NCI-H1930 (cell line): ENCODE data around the gene CDR2.

ENCODE experiments used
- DNase-seq, 2 experiments: peaks; one replicate each; lab custom pipeline; 2025; lab: John Stamatoyannopoulos, UW

The CDR2 gene

DNA sequence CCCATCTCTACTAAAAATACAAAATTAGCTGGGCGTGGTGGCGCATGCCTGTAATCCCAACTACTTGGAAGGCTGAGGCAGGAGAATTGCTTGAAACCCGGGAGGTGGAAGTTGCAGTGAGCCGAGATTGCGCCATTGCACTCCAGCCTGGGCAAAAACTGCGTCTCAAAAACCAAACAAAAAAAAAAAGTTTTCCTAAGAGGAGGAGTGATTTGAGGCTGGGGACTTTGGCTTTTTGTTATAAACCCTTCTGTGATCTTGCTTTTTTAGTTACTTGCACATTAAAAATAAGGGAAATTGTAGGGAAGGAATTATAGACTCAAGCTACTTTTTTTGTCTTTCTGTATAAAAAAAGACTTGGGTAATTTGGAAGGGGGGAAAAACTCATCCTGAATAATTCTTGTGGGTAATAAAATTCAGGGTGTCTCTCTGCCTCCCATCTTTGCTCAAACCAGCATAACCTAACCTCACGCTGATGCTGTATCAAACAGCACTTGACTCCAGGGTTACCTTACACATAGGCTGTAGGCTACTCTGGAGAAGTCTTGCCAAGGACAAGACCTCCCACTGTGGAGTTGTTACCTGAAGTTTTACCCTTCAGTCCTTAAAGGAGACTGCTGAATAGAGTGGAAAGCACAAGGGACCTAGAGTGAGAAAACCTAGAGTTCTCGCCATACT is 1.7 kb upstream of the CDR2 start:
- DNase-seq, result no peak

DNA sequence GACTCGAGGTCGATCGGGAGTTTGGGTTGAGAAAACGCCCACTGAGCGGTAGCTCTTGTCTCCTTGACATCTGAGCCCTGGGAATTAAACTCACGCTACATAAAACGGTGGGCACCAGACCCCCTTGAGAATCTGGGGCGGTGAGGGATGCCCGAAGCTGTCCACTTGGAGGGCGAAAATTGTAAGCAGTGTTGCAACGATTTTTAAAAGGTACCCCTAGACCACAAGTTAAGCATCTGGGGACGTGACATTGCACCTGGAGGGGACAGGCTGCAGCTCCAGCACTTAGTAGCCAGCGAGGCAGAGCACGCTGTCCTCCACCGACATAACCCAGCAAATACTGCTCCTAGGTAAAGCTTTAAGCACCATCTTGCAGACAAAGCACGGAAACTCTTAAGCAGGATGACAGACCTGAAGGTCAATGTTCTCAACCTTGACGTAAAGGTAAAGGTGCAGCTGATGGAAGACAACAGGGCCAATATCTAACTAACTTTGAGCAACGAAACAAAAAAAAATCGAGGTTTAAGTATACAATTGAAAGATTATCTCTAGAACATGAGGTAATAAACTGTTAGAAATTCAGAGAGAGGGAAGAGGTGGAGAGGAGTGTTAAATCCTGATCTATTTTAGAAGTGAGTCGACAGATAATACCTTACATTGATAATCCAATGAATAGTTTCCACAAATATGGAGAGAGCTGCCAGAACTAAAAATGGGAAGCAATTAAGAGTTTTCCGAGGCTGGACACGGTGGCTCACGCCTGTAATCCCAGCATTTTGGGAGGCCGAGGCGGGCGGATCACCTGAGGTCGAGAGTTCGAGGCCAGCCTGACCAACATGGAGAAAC is 921 bp upstream of the CDR2 start:
- DNase-seq, result no peak

DNA sequence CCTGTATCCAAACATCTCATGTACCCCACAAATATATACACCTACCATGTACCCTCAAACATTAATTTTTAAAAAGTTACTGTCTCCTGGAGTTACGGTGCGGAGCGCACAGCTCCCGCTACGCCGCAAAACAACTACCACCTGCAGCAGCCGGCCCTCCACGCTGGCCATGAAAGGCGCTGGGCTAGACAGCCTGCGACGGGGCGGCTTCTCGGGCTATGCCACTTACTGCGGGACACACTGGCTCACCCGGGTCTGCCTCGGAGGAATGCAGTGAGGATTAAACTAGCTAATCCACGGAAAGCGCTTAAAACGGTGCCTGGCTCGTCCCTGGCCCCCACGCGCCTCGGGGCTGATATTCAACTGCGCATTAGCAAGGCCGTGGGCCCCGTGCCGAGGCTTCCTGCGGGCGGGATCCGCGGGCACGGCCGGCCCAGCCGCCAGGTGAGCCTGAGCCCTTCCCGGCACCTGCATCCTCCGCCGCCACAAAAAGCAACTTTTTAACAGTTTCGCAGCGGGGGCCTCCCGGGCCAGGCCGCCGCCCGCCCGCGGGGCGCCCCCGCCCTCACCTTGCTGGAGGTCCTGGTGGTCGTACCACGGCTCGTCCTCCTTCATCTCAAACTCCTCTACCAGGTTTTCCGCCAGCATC is 633 bp downstream of the CDR2 start:
- DNase-seq, result no peak

DNA sequence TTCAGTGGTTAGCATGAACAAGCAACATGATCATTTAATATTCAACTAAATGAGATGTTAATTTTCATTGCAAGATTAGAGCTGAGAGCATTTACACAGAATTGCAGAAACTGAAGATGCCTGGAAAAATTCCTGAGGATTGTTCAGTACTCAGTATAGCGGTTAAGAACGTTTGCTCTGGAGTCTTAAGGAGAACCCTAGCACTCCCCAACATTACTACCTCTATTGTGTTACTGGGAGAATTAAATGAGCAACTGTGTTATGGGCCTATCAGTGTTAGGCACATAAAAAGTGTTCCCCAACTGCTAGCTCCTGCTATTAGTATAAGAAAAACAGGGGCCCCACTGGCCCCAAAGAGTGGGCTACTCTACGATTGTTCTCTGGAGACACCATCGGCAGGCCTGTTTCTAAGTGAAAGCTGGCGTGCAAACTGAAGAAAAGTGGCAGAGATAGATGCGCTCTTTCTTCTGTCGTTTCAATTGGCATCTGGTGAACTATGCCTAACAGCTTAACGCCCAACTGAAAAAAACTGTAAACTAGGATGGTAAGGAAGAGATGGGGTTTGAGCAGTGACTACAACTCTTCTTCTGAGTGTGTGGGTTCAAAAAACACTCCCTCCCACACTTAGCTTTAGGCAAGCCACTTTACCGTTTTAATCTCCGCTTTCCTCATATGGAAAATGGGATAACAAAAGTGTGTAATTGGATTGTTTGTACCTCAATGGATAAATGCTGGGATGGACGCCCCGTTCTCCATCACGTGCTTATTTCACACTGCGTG is 1.3 kb downstream of the CDR2 start:
- DNase-seq, result no peak

DNA sequence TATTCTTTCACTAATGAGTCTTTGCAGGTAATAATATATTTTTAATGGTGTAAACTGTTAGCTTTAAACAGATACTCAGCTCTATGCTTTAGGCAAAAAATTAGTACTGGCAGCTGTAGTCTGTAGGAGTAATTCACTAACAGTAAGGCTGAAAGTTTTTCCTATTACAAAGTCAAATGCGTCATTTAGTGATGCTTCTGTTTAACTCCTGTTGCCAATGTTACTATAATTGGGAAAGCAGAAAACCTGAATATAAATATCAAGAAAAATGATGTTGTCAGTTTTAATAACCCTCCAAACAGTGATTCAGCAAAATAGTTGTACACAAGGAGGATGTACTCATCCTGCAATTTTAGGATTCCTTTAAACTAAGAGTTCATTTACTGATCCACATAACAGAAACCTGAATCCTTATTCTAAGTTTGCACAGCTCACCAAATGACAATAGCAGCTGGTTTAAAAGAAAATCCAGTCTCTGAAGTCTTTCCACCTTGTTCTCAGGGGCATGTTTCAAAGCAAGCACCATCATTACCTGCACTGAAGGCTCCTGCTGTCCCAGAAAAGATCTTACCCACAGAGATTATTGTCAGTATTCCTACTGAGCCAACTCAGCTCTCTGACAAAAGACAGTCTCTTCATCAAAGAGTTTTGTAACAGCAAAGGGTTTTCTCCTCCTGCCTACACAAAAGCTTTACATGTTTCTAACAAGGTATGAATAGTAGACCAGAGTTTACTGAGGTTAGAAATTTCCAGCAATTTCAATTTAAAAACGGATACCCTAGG is 4.2 kb downstream of the CDR2 start:
- DNase-seq, result no peak

DNA sequence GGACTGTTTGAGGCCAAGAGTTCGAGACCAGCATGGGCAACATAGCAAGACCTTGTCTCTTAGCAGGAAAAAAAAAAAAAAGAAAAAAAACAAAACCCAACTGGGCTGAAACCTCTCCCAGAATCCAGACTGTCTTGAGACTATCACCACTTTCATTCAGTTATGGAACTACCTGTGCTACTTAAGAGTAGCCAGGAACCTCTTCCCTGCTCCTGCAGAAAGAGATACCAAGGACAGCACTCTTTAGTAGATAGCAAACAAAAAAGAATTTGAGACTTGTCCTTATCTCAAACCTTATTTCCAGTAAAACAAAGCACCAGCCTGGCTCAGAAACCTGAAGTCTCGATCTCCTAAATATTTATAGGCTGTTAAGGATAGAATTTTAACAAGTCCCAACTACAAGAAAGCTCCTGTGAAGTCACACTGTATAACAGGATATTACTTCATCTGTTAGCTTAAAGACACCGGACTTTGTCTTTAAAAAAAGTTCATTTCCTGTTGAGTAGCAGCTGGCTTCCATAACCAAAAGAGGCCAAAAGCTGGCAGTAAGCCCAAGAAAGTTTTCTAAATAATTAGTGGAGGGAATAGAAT is 5.1 kb downstream of the CDR2 start:
- DNase-seq, result no peak

DNA sequence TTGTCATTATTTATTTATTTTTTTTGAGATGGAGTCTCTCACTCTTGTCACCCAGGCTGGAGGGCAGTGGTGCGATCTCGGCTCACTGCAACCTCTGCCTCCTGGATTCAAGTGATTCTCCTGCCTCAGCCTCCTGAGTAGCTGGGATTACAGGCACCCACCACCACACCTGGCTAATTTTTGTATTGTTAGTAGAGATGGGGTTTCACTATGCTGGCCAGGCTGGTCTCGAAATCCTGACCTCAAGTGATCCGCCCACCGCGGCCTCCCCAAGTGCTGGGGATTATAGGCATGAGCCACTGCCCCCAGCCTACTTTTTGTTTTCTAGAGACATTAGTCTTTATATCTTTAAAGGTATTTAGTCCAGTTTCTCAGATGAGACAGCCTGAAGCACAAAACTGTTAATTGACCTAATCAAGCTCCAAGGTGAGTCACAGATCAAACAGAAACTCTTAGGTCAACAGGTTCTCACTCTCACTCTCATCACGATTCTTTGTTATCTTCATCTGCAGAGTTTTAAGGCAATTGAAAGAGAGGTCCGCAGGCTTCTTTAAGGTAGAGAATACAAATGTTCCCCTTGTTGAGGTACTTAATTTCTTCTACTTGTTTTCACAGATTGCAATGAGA is 6.1 kb downstream of the CDR2 start:
- DNase-seq, result peak in 1 of 2 experiments; percentile 45

DNA sequence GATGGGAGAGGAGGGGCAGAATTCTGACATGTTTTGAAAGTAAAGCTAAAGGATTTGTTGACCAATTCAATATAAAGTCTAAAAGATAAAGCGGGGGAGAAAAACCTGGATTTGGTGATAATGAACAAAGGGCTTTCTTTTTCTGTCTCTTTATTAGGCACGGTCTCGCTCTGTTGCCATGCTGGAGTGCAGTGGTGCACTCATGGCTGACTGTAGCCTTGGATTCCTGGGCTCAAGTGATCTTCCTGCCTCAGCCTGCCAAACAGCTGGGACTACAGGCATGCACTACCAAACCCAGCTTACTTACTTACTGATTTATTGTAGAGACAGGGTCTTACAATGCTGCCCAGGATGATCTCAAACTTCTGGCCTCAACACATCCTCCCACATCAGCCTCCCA is 7.5 kb downstream of the CDR2 start:
- DNase-seq, result no peak

DNA sequence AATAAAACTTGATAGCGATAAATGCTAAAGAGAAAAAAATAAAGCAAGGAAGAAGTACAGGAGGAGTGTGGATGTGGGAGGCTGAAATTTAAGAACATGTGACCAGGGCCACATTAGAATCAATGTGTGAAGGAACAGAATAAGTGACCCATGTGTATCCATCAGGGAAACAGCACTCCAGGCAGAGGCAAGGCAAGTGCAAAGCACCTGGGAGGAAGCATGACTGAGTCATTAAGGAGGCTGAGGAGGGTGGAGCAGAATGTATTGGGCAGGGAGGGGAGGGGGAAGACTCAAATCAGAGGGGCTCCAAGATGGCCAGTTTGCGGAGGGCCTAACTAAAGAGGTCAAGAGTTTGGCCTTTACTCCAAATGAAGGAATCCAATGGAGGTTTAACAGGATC is 8.0 kb downstream of the CDR2 start:
- no peak for DNase-seq

DNA sequence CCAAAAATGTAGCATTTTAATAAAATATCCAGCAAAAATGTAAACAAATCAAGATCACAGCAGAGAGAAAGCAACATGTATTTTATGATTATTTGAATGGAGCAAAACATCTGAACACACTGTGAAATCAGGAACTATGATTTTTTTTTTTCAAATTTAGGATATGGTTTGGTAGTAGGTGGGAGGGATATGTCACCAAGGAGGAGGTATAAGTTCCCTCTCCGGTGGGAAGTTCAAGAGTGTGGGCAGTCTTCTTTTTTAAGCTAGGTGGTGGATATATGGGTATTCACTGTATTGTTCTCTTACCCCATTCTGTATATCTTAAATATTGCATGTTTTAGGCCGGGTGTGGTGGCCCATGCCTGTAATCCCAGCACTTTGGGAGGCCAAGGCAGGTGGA is 10.2 kb downstream of the CDR2 start:
- DNase-seq, result no peak

DNA sequence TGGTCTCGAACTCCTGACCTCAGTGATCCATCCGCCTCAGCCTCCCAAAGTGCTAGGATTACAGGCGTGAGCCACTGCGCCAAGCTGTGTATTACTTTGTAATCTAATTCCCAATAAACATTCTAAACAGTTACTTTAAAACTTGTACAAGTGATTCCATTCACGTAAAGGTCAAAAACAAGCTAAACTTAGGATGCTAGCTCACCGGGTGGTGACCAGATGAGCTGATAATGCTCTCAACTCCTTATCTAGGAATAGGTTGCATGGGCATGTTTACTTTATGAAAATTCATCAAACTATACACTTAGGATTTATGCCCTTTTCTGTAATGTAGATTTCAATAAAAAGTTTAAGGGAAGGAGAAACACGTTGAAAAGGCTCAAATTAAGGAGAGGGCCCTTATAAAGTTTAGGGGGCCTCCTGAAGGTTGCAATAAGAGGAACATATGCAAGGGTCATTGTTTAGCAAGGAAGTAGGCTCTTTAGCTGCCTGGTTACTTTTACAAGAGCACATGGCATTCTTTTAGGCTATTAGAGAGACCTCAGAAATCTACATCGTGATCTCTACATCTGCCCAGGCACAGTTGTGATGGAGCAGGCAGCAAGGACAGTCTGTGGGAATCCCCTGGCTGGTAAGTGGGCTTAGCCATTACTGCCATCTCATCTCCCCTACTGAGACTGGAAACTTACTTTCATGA is 13.3 kb downstream of the CDR2 start:
- no peak for DNase-seq

DNA sequence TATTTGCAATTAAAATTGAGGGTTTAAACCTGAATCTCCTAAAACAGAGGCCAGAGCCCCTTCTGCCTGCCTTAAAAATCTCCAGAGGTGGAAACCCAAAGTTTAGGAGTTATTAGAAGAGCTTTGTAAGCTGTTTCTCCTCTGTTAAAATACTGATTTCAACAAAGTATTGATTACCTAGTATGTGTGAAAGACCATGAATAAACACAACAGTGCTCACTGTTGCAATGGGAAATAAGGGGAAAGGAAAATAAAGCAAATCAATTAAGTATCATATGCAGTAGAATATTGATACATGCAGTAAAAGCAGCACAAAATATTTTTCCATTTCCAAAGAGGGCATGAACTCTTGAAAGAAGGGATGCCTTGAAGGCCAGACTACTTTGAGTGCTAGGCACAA is 14.7 kb downstream of the CDR2 start:
- no peak for DNase-seq

DNA sequence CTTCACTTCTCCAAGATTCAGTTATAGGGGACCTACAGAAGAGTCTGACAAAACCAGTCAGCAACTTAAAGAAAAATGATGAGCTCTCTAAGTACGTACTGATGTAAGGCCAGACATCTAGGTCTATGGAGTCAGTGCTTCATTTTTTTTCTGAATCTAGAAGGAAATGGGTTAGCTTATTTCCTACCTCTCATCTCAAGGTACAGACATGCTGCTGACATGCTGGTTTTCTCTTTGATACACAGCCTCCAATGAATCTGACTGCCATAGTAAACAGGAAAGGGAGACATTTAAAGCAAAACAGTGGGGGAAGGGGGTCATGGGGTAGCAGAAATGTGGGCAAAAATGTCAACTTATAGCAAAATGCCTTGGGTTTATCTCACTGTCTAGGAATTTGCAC is 16.4 kb downstream of the CDR2 start:
- DNase-seq, result no peak

DNA sequence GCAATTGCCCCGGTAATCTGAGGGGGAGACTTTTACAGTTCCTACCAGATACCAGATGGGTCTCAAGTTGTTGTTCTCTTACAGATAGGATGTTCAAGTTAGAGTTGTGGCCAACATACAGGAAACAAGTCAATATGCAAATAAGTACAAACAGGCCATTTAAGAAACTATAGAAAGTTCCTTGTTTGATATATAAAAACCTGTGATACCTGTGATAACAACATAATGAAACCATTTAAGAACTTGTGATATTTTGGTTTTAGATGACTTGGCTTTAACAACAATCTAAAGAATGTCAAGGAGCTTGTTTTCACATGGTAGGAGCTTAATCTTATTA is 16.8 kb downstream of the CDR2 start:
- DNase-seq, result no peak

DNA sequence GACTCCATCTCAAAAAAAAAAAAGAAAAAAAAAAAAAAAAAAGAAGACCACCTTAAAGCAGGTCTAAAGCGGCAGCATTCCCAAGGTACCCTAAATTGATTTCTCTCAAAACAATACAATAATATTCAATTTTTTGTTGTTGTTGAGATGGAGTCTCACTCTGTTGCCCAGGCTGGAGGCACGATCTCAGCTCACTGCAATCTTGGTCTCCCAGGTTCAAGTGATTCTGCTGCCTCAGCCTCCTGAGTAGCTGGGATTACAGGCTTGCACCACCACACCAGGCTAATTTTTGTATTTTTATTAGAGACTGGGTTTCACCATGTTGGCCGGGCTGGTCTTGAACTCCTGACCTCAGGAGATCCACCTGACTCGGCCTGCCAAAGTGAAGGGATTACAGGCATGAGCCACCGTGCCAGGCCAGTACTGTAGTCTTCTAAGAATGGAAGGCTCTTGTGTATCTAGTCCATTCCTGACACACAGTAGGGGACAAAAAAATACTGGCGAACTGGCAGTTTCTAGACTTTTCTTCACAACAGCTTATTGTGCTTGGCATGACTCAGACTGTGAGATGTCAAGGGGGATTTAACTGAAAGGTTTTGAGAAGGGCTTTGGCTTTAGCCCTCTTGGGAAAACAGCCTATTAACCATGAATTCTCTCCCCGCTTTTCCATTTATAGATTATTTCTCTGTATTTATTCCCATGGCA is 17.3 kb downstream of the CDR2 start:
- no peak for DNase-seq

DNA sequence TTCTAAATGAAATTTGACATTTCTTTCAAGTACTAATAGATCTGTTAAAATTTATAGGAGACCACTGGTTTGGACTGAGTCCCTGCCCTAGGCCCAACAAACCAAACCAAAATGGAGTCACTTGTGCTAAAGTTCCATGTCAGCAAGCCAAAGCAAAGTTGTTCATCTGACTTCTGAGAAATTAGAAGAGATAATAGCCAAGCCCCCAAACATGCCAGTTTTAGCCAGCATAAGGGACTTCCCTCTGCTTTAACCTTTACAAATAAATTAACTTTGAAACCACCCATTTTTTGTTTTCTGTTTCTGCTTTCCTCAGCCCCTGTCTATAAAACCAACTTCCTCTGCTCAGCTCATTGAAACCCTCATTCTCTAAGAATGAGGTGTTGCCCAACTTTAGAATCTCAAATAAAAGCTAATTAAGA is 18.9 kb downstream of the CDR2 start:
- no peak for DNase-seq

DNA sequence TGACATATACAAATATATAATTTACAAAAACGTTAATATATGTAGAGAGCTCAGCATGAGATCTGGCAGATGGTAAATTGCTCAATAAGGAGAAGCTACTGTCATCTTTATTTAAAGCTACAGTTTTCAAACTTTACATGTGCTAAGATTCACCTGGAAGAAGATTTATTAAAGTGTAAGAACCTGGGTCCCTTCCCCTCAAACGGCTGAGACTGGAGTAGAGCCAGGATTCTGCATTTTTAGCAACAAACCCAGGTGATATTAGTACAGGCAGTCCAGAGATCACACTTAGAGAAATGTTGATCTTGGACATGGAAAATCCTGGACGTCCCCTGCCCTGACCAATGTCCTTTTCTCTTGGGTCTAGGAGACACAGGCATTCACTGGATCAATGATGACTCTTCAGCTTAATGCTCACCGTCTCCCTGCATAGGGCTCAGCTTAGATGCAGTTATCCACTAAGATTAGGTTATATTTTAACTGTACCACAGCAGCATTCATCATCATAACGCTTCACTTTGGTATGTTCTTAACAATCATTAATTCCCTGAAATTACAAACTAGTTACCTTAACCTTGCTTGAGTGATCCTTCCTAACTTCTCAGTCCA is 20.4 kb downstream of the CDR2 start:
- no peak for DNase-seq

DNA sequence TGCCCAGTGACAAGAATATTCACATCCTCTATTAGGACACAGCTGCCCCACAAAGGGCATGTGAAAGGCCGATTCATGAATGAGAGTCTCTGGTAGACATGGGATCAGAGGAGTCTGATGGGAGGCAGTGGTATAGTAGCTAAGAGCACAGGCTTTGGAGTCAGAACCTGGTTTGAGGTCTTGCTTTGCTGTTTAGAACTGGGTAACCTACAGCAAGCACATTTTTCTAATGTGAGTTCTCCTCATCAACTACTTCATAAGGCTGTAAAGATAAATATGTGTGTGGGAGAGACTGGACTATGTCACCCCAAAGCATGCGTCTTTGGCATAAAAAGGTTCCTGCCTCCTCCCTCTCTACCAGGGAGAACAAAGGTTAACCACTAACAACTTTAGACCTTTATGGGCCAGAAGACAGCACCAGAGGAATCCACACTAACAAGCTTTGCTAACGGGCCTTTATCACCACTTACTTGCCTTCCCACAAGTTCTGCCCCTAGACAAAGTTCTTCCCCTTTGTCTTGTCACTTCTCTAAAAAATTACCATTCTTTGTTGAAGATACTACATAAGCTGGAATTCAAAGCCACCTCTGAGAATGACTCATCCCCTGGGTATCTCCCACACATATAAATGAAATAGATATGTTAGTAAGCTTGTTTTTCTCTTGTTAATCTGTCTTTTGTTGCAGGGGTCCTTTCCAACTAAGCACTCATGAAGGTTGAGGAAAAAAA is 21.1 kb downstream of the CDR2 start:
- DNase-seq, result no peak
